ENCODE data around the gene CLIC4.
A peak's percentile ranks its signal among the peaks of the same experiment; 100 is the strongest.
"Not testable (repeated sequence)": the region's sequence is repeated elsewhere in the genome, so short reads cannot be mapped to it uniquely, and the experiment has no call there.

Gene CLIC4

DNA sequence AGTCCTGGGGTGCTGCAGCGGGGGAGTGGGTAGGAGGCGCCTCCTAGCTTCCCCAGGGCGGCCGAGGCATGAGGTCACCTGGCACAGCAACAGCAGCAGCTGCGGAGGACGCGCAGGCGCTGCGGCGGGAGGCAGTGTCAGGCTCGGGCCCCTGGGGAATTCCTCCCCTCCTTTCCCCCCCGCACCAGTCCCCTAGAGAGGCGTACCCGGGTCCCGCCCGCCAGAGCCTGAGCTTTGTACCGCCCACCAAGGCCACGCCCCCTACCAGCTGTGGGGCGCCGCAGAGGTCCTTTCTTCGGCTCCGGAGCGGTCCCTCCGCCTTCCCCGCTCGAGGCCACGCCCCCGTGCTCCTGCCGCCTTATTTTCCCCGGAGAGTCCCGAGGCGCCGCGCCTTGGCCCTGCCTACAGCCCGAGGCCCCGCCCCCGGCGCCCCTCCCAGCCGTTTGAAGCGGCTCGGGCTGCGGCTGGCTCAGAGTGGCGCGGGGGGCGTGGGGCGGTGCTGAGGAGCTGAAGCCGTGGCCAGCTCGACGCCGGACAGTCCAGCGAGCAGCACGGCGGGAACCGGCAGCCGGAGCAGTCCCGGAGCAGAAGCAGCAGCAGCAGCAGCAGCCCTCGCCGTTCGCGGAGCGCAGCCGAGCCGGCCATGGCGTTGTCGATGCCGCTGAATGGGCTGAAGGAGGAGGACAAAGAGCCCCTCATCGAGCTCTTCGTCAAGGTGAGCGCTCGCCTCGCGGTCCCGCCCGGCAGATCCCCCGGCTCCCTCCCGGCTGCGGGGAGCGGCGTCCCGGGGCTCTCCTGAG is at the start of gene CLIC4:
Gene CLIC4, plus strand, starts transcription at position 537 of the 800 bp plus-strand sequence. Its CDS starts 107 bp downstream, at position 644.
- peak; percentile 100 for DNase-seq (ENCODE audit: low read depth)
- Histone ChIP-seq H3K9ac (ENCODE audit: low read length) (peak within 1 kb of the TSS; percentile 98), H3K9me3 (ENCODE audit: control insufficient read depth, low read length) (no peaks in the 10 kb centered on the region), H3K4me3 (ENCODE audit: low read length) (peak within 1 kb of the TSS; percentile 99), H3K36me3 (ENCODE audit: control insufficient read depth, insufficient read depth, low read length, severe bottlenecking) (no peaks in the 10 kb centered on the region), H3K27me3 (replicated peaks; ENCODE audit: control insufficient read depth, insufficient read depth, low read length) (no peaks in the 10 kb centered on the region), H3K4me1 (ENCODE audit: control insufficient read depth, insufficient read depth, low read length) (peaks cover 37% of the 10 kb centered on the region)

DNA sequence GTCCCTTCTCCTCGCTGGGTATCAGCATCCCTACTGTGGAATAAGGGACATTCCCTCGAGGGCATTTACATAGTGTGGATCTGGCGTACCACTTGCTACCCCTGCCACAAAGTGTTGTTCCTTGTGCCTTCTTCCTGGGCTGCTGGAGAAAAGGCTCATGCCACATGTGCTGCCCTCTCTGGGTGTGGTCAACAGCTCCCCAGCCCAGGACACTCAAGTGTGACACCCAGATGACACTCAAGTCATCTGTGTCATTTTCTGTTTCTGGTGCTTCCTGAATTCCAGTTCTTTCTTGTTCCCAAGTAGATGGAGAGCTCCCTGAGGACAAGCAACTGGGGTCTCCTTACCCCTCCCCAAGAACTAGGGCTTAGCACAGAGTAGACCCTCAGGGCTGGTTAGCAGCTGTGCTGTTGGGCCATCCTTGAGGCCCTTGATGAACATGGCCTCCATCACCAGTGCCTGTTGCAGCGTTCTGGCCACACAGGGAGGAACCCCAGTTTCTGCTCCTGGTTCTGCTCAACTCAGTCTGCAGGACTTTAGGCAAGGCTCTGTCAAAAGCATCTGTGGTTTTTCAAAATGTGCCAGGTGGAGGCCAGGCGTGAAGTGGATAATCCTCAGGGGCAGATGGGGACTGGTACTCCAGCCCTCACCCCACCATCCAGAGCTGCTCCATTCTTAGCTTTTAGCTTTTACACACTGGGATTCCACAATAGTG is 49.0 kb upstream of the CLIC4 start:
- Histone ChIP-seq H3K9ac (ENCODE audit: low read length) (no peak overlapping the region), H3K4me3 (ENCODE audit: low read length) (no peak overlapping the region), H3K4me1 (ENCODE audit: control insufficient read depth, insufficient read depth, low read length) (peaks cover 8% of the 10 kb centered on the region), H3K27me3 (replicated peaks; ENCODE audit: control insufficient read depth, insufficient read depth, low read length) (no peaks in the 10 kb centered on the region), H3K9me3 (ENCODE audit: control insufficient read depth, low read length) (no peaks in the 10 kb centered on the region), H3K36me3 (ENCODE audit: control insufficient read depth, insufficient read depth, low read length, severe bottlenecking) (no peaks in the 10 kb centered on the region)
- DNase-seq (ENCODE audit: low read depth): no peak

DNA sequence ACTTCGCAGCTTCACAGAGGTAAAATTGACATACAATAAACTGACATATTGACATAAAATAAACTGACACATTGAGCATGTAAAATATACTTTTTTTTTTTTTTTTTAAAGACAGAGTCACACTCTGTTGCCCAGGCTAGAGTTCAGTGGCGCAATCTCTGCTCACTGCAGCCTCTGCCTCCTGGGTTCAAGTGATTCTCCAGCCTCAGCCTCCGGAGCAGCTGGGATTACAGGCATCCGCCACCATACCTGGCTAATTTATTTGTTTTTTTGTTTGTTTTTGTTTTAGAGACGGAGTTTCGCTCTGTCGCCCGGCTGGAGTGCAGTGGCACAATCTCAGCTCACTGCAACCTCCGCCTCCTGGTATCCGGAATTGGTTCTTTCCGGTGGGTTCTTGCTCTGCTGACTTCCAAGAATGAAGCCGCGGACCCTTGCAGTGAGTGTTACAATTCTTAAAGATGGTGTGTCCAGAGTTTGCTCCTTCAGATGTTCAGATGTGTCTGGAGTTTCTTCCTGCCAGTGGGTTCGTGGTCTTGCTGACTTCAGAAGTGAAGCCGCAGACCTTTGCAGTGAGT is 48.4 kb upstream of the CLIC4 start:
- DNase-seq (ENCODE audit: low read depth): no peak
- H3K36me3 ChIP-seq (ENCODE audit: control insufficient read depth, insufficient read depth, low read length, severe bottlenecking): no peaks in the 10 kb centered on the region
- no peak overlapping the region for H3K4me3 ChIP-seq (ENCODE audit: low read length)
- H3K9ac ChIP-seq (ENCODE audit: low read length): no peak overlapping the region
- H3K4me1 ChIP-seq (ENCODE audit: control insufficient read depth, insufficient read depth, low read length): peaks cover 8% of the 10 kb centered on the region
- no peaks in the 10 kb centered on the region for H3K9me3 ChIP-seq (ENCODE audit: control insufficient read depth, low read length)
- no peaks in the 10 kb centered on the region for H3K27me3 ChIP-seq (replicated peaks; ENCODE audit: control insufficient read depth, insufficient read depth, low read length)

DNA sequence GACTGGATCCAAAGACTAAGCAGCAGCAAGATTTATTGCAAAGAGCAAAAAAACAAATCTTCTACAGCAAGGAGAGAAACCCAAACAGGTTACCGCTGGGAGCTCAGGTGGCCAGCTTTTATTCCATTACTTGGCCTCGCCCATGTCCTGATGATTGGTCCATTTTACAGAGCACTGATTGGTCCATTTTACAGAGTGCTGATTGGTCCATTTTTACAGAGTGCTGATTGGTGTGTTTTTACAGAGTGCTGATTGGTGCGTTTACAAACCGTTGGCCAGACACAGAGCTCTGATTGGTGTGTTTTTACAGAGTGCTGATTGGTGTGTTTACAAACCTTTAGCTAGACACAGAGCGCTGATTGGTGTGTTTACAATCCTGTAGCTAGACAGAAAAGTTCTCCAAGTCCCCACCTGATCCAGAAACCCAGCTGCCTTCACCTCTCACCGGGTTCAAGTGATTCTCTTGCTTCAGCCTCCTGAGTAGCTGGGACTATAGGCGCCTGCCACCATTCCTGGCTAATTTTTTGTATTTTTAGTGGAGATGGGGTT is 47.7 kb upstream of the CLIC4 start:
- H3K4me1 ChIP-seq (ENCODE audit: control insufficient read depth, insufficient read depth, low read length): not testable (repeated sequence)

DNA sequence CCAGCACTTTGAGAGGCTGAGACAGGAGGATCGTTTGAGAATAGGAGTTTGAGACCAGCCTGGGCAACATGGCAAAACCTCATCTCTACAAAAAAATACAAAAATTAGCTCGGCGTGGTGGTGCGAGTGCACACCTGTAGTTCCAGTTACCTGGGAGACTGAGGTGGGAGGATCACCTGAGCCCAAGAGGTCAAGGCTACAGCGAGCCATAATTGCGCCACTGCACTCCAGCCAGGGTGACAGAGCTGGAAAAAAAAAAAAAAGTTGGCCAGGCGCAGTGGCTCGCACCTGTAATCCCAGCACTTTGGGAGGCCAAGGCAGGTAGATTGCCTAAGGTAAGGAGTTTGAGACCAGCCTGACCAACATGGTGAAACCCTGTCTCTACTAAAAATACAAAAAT is 46.9 kb upstream of the CLIC4 start:
- H3K27me3 ChIP-seq (replicated peaks; ENCODE audit: control insufficient read depth, insufficient read depth, low read length); DNase-seq (ENCODE audit: low read depth); H3K4me1 ChIP-seq (ENCODE audit: control insufficient read depth, insufficient read depth, low read length); H3K36me3 ChIP-seq (ENCODE audit: control insufficient read depth, insufficient read depth, low read length, severe bottlenecking); H3K4me3 ChIP-seq (ENCODE audit: low read length); H3K9ac ChIP-seq (ENCODE audit: low read length); H3K9me3 ChIP-seq (ENCODE audit: control insufficient read depth, low read length): not testable (repeated sequence)

More for the DNA sequence above, 47.7 kb upstream of the CLIC4 start:
- H3K9me3 ChIP-seq (ENCODE audit: control insufficient read depth, low read length); H3K9ac ChIP-seq (ENCODE audit: low read length); H3K4me3 ChIP-seq (ENCODE audit: low read length); DNase-seq (ENCODE audit: low read depth); H3K36me3 ChIP-seq (ENCODE audit: control insufficient read depth, insufficient read depth, low read length, severe bottlenecking); H3K27me3 ChIP-seq (replicated peaks; ENCODE audit: control insufficient read depth, insufficient read depth, low read length): not testable (repeated sequence)

DNA sequence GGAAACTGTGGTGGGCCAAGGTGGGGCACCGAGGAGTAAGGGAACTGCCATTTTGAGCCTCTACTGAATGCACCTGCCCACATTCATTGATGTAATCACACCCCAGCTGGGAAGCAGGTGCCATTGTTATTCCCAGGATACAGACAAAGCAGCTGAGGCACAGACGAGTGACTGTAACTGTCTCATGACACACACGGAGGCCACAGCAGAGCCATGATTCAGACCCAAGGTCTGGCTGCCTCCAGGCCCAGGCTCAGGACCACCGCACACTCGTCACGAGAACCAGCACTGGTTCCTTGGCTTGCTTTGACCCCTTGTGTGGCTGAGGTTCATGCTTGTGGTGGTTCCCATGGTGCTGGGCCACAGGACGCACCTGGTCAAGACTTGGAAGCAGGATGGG is 45.6 kb upstream of the CLIC4 start:
- no peaks in the 10 kb centered on the region for H3K36me3 ChIP-seq (ENCODE audit: control insufficient read depth, insufficient read depth, low read length, severe bottlenecking)
- no peak overlapping the region for H3K9ac ChIP-seq (ENCODE audit: low read length)
- DNase-seq (ENCODE audit: low read depth): no peak
- no peaks in the 10 kb centered on the region for H3K4me1 ChIP-seq (ENCODE audit: control insufficient read depth, insufficient read depth, low read length)
- H3K4me3 ChIP-seq (ENCODE audit: low read length): no peak overlapping the region
- no peaks in the 10 kb centered on the region for H3K9me3 ChIP-seq (ENCODE audit: control insufficient read depth, low read length)
- no peaks in the 10 kb centered on the region for H3K27me3 ChIP-seq (replicated peaks; ENCODE audit: control insufficient read depth, insufficient read depth, low read length)

DNA sequence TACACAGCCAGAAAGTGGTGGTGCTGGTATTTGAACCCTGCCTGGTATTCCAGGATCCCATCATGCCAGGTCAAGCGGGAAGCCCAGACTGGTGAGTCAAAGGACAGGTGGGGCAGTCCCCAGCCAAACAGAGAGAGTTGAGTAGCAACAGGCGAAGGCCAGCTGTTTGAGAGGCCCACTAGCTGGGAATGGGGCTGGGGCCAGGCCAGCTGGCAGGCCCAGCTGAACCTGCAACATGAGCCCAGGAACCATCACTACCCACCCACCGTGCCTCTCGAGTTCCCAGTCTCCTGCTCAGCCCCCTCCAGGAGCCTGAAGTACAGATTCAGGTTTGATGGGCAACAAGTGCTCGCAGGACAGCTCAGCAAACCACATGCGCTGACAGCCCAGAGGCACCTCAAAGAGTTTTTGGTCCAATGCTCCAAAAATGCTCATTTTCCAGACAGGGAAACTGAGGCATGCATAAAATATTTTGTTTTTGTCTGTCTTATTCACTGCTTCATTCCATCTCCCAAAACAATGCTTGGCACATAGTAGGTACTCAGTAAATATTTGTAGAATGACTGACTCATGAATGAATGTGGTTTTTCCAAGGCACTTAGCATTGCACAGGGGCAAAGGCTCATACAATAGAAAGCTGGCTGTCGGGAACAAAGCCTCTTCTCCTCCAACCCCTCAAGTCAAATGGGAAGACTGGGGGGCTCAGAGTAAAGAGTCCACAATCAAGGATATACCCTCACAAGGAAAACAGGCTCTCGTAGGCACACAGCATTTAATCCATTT is 42.5 kb upstream of the CLIC4 start:
- H3K9me3 ChIP-seq (ENCODE audit: control insufficient read depth, low read length): no peaks in the 10 kb centered on the region
- H3K27me3 ChIP-seq (replicated peaks; ENCODE audit: control insufficient read depth, insufficient read depth, low read length): no peaks in the 10 kb centered on the region
- H3K4me1 ChIP-seq (ENCODE audit: control insufficient read depth, insufficient read depth, low read length): peaks cover 13% of the 10 kb centered on the region
- H3K36me3 ChIP-seq (ENCODE audit: control insufficient read depth, insufficient read depth, low read length, severe bottlenecking): no peaks in the 10 kb centered on the region
- no peak overlapping the region for H3K9ac ChIP-seq (ENCODE audit: low read length)
- peak; percentile 23 for DNase-seq (ENCODE audit: low read depth)
- H3K4me3 ChIP-seq (ENCODE audit: low read length): no peak overlapping the region

DNA sequence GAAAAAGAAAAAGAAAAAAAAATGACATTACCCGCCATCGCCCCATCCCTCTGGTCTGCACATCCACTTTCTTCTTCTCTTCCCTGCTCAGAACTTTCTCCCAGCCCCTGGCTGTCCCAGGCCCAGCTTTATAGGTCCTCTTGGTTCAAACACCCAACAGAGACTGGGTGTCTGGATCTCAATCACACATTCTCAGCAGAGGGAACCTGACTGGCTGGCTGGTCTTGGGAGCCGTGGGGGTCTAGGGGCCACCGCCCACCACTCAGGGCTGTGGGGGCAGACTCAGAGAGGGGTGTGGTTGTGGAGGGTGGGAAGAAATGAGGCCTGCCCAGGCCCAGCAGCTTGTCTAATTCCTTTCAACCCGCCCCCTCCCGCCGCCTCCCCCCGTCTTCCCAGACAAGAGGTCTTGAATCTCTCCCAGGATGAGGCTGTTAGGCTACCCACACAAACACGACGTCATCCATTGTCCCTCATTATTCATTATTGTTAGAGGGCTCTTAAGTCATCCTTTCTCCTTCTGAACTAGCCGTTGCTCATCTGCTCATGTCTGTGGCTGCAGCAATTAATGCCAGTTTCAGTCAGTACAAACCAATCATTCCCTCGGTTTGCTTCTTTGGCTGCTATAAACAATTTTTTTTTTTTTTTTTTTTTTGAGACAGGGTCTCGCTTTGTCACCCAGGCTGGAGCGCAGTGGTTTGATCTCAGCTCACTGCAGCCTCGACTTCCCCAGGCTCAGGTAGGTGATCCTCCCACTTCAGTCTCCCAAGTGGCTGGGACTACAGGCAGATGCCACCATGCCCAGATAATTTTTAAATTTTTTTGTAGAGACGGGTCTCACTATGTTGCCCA is 40.6 kb upstream of the CLIC4 start:
- no peak for DNase-seq (ENCODE audit: low read depth)
- no peaks in the 10 kb centered on the region for H3K9me3 ChIP-seq (ENCODE audit: control insufficient read depth, low read length)
- H3K36me3 ChIP-seq (ENCODE audit: control insufficient read depth, insufficient read depth, low read length, severe bottlenecking): no peaks in the 10 kb centered on the region
- H3K27me3 ChIP-seq (replicated peaks; ENCODE audit: control insufficient read depth, insufficient read depth, low read length): no peaks in the 10 kb centered on the region
- no peak overlapping the region for H3K9ac ChIP-seq (ENCODE audit: low read length)
- H3K4me3 ChIP-seq (ENCODE audit: low read length): no peak overlapping the region
- peaks cover 15% of the 10 kb centered on the region for H3K4me1 ChIP-seq (ENCODE audit: control insufficient read depth, insufficient read depth, low read length)

DNA sequence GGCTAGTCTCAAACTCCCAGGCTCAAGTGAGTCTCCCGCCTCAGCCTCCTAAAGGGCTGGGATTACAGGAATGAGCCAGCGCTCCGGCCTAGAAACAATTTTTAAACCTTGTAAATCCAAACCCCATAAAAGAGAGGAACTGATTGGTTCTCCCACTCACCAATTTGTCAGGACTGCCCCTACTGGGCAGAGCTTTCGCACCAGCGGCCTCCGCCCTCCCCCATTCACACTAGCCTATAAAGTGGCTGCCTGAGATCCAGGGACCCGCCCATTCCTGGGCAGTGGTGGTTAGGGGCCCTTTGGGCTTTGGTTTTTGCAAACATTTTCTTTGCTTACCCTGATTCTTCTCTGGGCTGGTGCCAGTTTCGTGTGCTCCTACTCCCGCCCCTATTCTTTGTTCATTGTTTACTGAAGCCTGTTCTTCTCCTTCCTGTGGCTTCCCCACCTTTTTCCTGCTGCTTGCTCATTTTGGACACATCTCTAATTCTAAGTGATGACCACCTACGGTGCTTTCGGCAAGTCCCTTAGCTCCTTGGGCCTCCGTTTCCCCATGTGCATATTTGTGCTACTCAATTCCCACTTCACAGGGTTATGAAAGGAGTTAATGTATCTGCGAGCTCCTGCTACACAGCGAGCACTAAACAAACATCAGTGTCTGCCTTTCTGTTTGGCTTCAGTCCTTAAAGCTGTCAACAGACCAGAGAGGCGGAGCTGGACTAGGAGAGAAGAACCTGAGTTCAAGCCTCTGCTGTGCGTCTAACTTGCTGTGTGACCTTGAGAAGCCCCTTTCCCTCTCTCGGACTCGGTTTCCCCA is 39.8 kb upstream of the CLIC4 start:
- no peaks in the 10 kb centered on the region for H3K27me3 ChIP-seq (replicated peaks; ENCODE audit: control insufficient read depth, insufficient read depth, low read length)
- no peak for DNase-seq (ENCODE audit: low read depth)
- no peak overlapping the region for H3K9ac ChIP-seq (ENCODE audit: low read length)
- peaks cover 15% of the 10 kb centered on the region for H3K4me1 ChIP-seq (ENCODE audit: control insufficient read depth, insufficient read depth, low read length)
- peak overlapping the region; percentile 46 for H3K4me3 ChIP-seq (ENCODE audit: low read length)
- H3K36me3 ChIP-seq (ENCODE audit: control insufficient read depth, insufficient read depth, low read length, severe bottlenecking): no peaks in the 10 kb centered on the region
- H3K9me3 ChIP-seq (ENCODE audit: control insufficient read depth, low read length): no peaks in the 10 kb centered on the region

DNA sequence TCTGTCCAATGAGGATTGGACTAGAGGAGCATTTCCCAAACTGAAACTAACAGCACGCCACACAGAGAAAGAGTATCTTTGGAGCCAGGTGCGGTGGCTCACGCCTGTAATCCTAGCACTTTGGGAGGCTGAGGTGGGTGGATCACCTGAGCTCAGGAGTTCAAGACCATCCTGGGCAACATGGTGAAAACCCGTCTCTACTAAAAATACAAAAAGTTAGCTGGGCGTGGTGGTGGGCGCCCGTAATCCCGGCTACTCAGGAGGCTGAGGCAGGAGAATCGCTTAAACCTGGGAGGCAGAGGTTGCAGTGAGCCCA is 39.2 kb upstream of the CLIC4 start:
- not testable (repeated sequence) for H3K4me3 ChIP-seq (ENCODE audit: low read length); H3K36me3 ChIP-seq (ENCODE audit: control insufficient read depth, insufficient read depth, low read length, severe bottlenecking); H3K9me3 ChIP-seq (ENCODE audit: control insufficient read depth, low read length); DNase-seq (ENCODE audit: low read depth); H3K9ac ChIP-seq (ENCODE audit: low read length); H3K27me3 ChIP-seq (replicated peaks; ENCODE audit: control insufficient read depth, insufficient read depth, low read length)
- H3K4me1 ChIP-seq (ENCODE audit: control insufficient read depth, insufficient read depth, low read length): peaks cover 15% of the 10 kb centered on the region

All from adipocyte (in vitro differentiated cells).